HUES64 (cell line): ENCODE measurements around the gene MSL1.

Experiments
- H3K27ac ChIP-seq: 2 replicates; pipeline ENCODE4 v1.7.0; 2013; ENCODE audit warnings: low read depth, low read length, inconsistent platforms
- H3K27me3 ChIP-seq: 2 replicates; pipeline ENCODE4 v1.6.1; 2013; ENCODE audit warnings: mild to moderate bottlenecking, low read length; ENCODE audit not compliant: insufficient read depth
- H3K36me3 ChIP-seq: 2 replicates; pipeline ENCODE4 v1.6.1; 2013; ENCODE audit warnings: mild to moderate bottlenecking, low read length; ENCODE audit not compliant: insufficient read depth
- H3K4me1 ChIP-seq: 2 replicates; pipeline ENCODE4 v1.6.1; 2013; ENCODE audit warnings: mild to moderate bottlenecking, low read length, moderate library complexity; ENCODE audit not compliant: insufficient read depth
- H3K4me3 ChIP-seq: 2 replicates; pipeline ENCODE4 v1.5.1; 2013; ENCODE audit warnings: mild to moderate bottlenecking, low read length, moderate library complexity
- H3K9ac ChIP-seq: 2 replicates; pipeline ENCODE4 v1.6.1; 2013; ENCODE audit warnings: mild to moderate bottlenecking, low read depth, low read length
- H3K9me3 ChIP-seq: 2 replicates; pipeline ENCODE4 v1.6.1; 2013; ENCODE audit warnings: low read depth, low read length; ENCODE audit not compliant: insufficient read depth
- WGBS: fragments of 150-250, 120-280 bp; methylation state at CpG from one replicate; pipeline ENCODE4 v1.1.7; 2013; ENCODE audit warnings: missing lambda C conversion rate; 5-methylcytosine and 5-hydroxymethylcytosine counted together

Gene MSL1

GRCh38 chr17:40093005-40093579 is 28.7 kb upstream of the MSL1 start:
- H3K4me1 ChIP-seq = peaks cover 13% of the 10 kb centered on the region
- no peak overlapping the region for H3K27ac ChIP-seq
- H3K4me3 ChIP-seq = no peak overlapping the region
- H3K36me3 ChIP-seq = peaks cover 36% of the 10 kb centered on the region
- no peaks in the 10 kb centered on the region for H3K9me3 ChIP-seq
- no peak overlapping the region for H3K9ac ChIP-seq
- H3K27me3 ChIP-seq = no peaks in the 10 kb centered on the region
- 90% methylated on average over 29 of the region's 29 CpGs for WGBS

- Histone ChIP-seq H3K36me3 (peaks cover 31% of the 10 kb centered on the region), H3K4me1 (peaks cover 19% of the 10 kb centered on the region), H3K9me3 (no peaks in the 10 kb centered on the region), H3K27me3 (no peaks in the 10 kb centered on the region), H3K27ac (no peak overlapping the region), H3K4me3 (no peak overlapping the region), H3K9ac (no peak overlapping the region)
- 94% methylated on average over 16 of the region's 16 CpGs for WGBS
These were observed 28.1 kb upstream of the MSL1 start for GRCh38 chr17:40093580-40094201.

DNA sequence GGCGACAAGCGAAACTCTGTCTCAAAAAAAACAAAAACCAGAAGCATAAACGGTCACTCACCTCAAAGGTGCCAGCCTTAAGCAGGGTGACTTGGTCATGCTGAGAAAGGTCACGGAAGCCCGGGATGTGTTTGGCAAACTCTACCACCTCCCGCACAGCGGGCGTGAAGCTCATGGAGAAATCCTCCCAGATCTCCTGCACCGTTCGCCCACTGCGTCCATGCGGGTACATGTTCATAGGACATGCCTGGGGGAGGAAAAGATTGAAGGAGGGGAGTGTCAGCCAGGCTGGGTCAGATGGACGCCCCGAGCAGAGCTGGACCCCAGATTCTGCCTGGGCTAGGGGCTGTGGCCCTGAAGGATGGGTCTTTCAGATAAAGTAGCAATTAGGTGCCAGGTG is 26.9 kb upstream of the MSL1 start:
- H3K27me3 ChIP-seq = peaks cover 6% of the 10 kb centered on the region
- WGBS = 95% methylated on average over 14 of the region's 14 CpGs

GRCh38 chr17:40095351-40095943 is 26.3 kb upstream of the MSL1 start:
- WGBS = 94% methylated on average over 17 of the region's 17 CpGs
- no peak overlapping the region for H3K4me3 ChIP-seq
- H3K4me1 ChIP-seq = peaks cover 25% of the 10 kb centered on the region
- no peak overlapping the region for H3K27ac ChIP-seq
- peaks cover 11% of the 10 kb centered on the region for H3K27me3 ChIP-seq
- no peaks in the 10 kb centered on the region for H3K9me3 ChIP-seq
- no peak overlapping the region for H3K9ac ChIP-seq
- peaks cover 31% of the 10 kb centered on the region for H3K36me3 ChIP-seq

More for the DNA sequence above, 26.9 kb upstream of the MSL1 start:
- Histone ChIP-seq H3K4me1 (peaks cover 25% of the 10 kb centered on the region), H3K4me3 (no peak overlapping the region), H3K9ac (no peak overlapping the region), H3K36me3 (peaks cover 31% of the 10 kb centered on the region), H3K27ac (no peak overlapping the region), H3K9me3 (no peaks in the 10 kb centered on the region)

DNA sequence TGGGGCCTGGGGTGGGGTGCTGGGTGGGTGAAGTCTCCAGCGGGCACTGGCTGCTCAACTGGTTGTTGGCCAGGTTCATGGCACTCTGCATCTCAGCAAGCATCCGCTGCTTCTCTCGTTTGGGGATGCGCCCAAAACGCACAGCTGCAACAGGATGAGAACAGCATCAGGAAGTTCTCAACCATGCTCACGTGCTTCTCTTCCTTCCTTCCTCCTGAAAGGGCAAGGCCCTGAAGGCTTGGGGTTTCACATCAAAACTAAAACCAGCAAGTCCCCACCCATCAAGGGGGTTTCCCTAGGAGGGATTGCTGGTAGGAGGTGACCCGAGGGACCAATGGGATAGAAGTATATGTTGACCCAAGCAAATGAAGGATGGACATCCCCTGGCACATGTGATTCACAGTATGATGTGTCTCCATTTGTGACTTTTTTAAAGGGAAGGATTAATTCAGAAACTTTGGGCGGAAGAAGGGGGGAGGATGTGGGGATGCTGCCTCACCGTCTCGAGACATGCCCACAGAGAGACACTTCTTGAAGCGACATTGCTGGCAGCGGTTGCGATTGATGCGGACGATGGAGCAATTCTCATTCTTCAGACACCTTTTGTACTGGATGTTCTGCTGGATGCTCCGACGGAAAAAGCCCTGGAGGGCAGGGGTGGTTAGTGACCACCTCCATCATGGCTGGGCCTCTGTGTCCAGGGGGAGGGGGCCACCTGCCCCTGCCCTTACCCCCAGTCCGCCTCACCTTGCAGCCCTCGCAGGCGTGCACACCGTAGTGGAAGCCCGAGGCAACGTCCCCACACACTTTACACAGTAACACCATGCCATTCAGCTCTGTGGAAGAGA is 25.6 kb upstream of the MSL1 start:
- Histone ChIP-seq H3K36me3 (peaks cover 31% of the 10 kb centered on the region), H3K4me1 (peaks cover 28% of the 10 kb centered on the region), H3K9me3 (no peaks in the 10 kb centered on the region), H3K27ac (no peak overlapping the region), H3K4me3 (no peak overlapping the region), H3K9ac (no peak overlapping the region), H3K27me3 (peaks cover 11% of the 10 kb centered on the region)
- 93% methylated on average over 23 of the region's 23 CpGs for WGBS

GRCh38 chr17:40097087-40097486 is 24.7 kb upstream of the MSL1 start:
- Histone ChIP-seq H3K36me3 (peaks cover 31% of the 10 kb centered on the region), H3K9ac (no peak overlapping the region), H3K4me1 (peaks cover 26% of the 10 kb centered on the region), H3K27me3 (peaks cover 11% of the 10 kb centered on the region), H3K9me3 (no peaks in the 10 kb centered on the region), H3K4me3 (no peak overlapping the region), H3K27ac (no peak overlapping the region)
- 93% methylated on average over 10 of the region's 10 CpGs for WGBS

DNA sequence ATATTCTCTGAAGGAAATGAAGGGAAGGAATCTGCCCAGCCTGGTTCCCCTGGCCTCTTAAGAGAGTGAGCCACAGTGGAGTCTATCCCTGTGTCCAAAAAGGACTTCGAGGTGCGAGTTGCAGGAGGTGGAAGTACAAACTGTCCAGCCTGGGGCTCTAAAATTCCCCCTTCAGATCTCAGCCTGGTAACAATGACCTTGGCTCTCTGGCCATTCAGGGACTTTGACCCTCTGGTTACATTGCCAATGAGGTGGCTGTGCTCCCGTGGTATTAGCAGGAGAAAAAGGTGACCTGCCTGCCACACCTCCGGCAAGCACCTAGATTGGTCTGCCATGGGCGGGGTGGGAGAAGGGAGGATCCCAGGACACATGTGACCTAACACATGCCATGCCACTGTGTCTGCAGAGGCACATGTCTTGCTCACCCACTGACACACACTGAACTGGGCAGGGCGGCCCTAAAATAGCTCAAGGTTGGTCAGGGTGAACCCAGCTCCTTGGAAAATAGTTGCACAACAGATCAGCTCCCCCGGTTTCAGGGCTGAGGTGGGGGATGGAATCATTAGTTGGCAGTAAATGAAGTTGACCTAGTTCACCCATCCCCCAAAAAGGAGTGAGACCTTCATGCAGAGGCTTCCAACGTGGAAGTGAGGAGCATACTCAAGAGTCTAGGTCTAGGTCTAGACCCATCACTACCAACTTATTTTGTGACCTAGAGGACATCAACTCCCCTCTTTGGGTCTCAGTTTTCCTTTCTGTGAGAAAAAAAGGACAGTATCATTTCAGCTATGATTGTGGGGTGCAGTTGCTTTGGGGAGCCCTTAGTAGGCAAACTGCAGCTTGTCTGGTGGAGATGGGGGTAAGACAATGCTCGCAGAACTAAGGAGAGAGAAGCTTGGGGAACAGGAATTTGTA is 23.6 kb upstream of the MSL1 start:
- Histone ChIP-seq H3K27ac (peak overlapping the region; percentile 12), H3K4me1 (peaks cover 25% of the 10 kb centered on the region)

DNA sequence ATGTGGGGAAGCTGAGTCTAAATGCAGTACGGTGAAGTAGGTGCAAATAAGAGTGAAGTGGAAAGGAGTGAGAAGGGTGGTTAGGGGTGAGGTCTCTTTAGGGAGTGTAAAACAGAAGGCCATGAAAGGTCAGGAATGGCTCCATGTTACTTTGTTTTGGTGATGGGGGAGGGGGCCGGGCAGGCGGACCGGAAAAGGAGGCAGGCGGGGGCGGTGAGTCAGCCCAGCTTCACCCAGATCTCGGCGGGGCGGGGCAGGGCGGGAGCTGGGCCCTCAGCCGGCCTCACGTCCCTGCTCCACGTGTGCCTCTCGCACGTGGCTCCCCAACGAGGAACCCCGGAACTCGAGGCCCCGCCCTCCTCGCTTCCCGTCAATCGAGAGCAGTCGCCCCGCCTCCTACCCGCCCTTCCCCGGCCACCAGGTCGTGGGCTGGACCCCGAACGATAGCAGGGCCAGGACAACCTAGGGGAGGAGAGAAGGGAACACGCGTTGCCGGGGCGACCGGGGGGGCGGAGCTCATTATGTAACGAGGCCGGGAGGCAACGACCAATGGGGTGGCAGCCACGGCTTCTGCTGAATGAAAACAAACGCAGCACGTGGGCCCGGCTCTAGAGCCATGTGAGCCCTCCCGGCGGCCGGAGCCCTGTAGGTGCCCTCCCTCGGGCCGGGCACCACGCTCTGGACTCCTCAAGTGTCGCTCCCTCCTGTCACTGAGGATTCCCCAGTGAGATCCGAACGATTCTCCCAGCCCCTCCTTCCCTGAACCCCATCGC is 22.7 kb upstream of the MSL1 start:
- H3K9me3 ChIP-seq = no peaks in the 10 kb centered on the region
- peak overlapping the region; percentile 57; the same call in 1 of the 2 replicates for H3K9ac ChIP-seq
- WGBS = 7% methylated on average over 51 of the region's 52 CpGs
- H3K4me3 ChIP-seq = peak overlapping the region; percentile 50
- peaks cover 22% of the 10 kb centered on the region for H3K36me3 ChIP-seq
- H3K4me1 ChIP-seq = peaks cover 30% of the 10 kb centered on the region
- H3K27me3 ChIP-seq = peaks cover 11% of the 10 kb centered on the region
- H3K27ac ChIP-seq = peak overlapping the region; percentile 12

More for the DNA sequence above, 23.6 kb upstream of the MSL1 start:
- Histone ChIP-seq H3K9ac (peak overlapping the region; percentile 4; the same call in 1 of the 2 replicates), H3K4me3 (peak overlapping the region; percentile 28), H3K36me3 (peaks cover 30% of the 10 kb centered on the region), H3K9me3 (no peaks in the 10 kb centered on the region), H3K27me3 (peaks cover 11% of the 10 kb centered on the region)
- WGBS = 89% methylated on average over 9 of the region's 9 CpGs

DNA sequence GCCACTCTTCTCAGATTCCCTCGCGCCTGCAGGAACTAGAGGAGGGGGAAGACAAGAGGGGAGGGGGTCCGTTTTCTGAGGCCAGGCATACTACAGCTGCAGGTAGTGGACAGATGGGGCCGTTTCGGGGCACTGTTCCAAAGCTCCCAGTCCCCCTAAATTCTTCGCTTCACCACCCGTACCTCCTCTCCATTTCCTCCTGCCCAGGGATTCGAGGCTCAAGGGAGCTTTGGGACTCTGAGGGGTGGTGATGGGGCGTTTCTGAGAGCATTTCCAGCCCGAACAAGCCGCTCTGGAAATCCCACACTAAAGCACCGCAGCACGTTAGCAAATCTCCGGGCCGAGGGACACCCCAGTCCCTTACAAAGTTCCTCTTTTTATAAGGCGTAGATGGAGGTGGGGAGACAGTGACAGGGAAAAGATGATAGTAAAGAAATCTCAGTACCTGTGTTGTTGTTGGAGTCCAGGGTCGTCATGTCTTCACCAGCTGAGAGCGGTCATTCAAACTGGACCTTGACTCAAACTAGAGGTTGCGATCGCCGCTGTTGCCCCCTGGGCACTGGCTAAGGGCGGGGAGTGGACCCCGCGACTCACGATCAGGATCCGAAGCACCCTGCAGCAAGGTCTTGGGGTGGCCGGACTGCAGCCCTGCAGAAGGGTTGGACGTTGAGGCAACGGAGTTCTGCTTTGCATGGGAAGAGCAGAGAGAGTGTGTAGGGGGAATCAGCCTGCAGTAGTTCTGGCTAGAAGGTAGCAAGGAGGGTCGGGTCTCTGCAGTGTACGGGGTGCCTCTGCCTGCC is 22.0 kb upstream of the MSL1 start:
- Histone ChIP-seq H3K27ac (no peak overlapping the region), H3K27me3 (peaks cover 11% of the 10 kb centered on the region), H3K4me3 (peak overlapping the region; percentile 50), H3K4me1 (peaks cover 36% of the 10 kb centered on the region), H3K9ac (peak overlapping the region; percentile 57; the same call in 1 of the 2 replicates), H3K36me3 (peaks cover 17% of the 10 kb centered on the region), H3K9me3 (no peaks in the 10 kb centered on the region)
- WGBS = 34% methylated on average over 27 of the region's 31 CpGs
